Muscle layer of colon (tissue), 2 donors: Measurements from ENCODE around the gene KRTCAP2.
"Not testable (repeated sequence)": the region's sequence is repeated elsewhere in the genome, so short reads cannot be mapped to it uniquely, and the experiment has no call there.

ENCODE experiments used
- H3K27ac ChIP-seq: one replicate; pipeline ENCODE4 v1.7.0; 2013; ENCODE audit warnings: low read depth, mild to moderate bottlenecking, low read length, moderate library complexity
- H3K27me3 ChIP-seq, 2 donors: one replicate each; pipeline ENCODE4 v1.7.0; 2013; ENCODE audit warnings: low read length in 2 of 2, mild to moderate bottlenecking in 2 of 2; ENCODE audit not compliant: insufficient read depth in 2 of 2, control insufficient read depth in 1 of 2
- H3K36me3 ChIP-seq: one replicate; pipeline ENCODE4 v1.7.0; 2013; ENCODE audit warnings: mild to moderate bottlenecking, low read length; ENCODE audit not compliant: insufficient read depth
- H3K4me1 ChIP-seq: one replicate; pipeline ENCODE4 v1.7.0; 2013; ENCODE audit warnings: mild to moderate bottlenecking, low read length; ENCODE audit not compliant: insufficient read depth
- H3K4me3 ChIP-seq, 2 donors: one replicate each; pipeline ENCODE4 v1.7.0; 2013; ENCODE audit warnings: low read length in 2 of 2, low read depth in 1 of 2, mild to moderate bottlenecking in 1 of 2, moderate library complexity in 1 of 2
- H3K9ac ChIP-seq: one replicate; pipeline ENCODE4 v1.7.0; 2013; ENCODE audit warnings: low read length
- H3K9me3 ChIP-seq: one replicate; pipeline ENCODE4 v1.7.0; 2013; ENCODE audit warnings: mild to moderate bottlenecking, low read length
- donor health status: abdominal sarcoma.
- donor health status: Adenocarcinoma of cecum.

KRTCAP2 gene

GRCh38 chr1:155158991-155159390 lies 14.1 kb downstream of the KRTCAP2 start:
- no peak overlapping the region for H3K27ac ChIP-seq
- H3K9me3 ChIP-seq, result no peaks in the 10 kb centered on the region
- no peaks in the 10 kb centered on the region for H3K4me1 ChIP-seq
- H3K27me3 ChIP-seq, result no peaks in the 10 kb centered on the region
- no peak overlapping the region for H3K4me3 ChIP-seq
- H3K9ac ChIP-seq, result no peak overlapping the region
- no peaks in the 10 kb centered on the region for H3K36me3 ChIP-seq

- H3K9ac ChIP-seq, H3K27me3 ChIP-seq, H3K4me1 ChIP-seq, H3K4me3 ChIP-seq, H3K9me3 ChIP-seq, H3K27ac ChIP-seq, H3K36me3 ChIP-seq: not testable (repeated sequence)
Measured at GRCh38 chr1:155155996-155156643, 17.0 kb downstream of the KRTCAP2 start.

GRCh38 chr1:155145491-155145890 lies 27.6 kb downstream of the KRTCAP2 start:
- no peak overlapping the region for H3K4me3 ChIP-seq
- no peak overlapping the region for H3K27ac ChIP-seq
- H3K36me3 ChIP-seq, result no peaks in the 10 kb centered on the region
- no peak overlapping the region for H3K9ac ChIP-seq
- H3K9me3 ChIP-seq, result no peaks in the 10 kb centered on the region
- peaks cover 3% of the 10 kb centered on the region for H3K4me1 ChIP-seq
- H3K27me3 ChIP-seq, result no peaks in the 10 kb centered on the region

- no peaks in the 10 kb centered on the region for H3K9me3 ChIP-seq
- H3K27me3 ChIP-seq, result no peaks in the 10 kb centered on the region
- peaks cover 15% of the 10 kb centered on the region for H3K4me1 ChIP-seq
- H3K36me3 ChIP-seq, result no peaks in the 10 kb centered on the region
- H3K4me3 ChIP-seq, result no peak overlapping the region
- no peak overlapping the region for H3K9ac ChIP-seq
- no peak overlapping the region for H3K27ac ChIP-seq
Measured at GRCh38 chr1:155141749-155142148, 31.4 kb downstream of the KRTCAP2 start.

- Histone ChIP-seq H3K4me1 (peaks cover 17% of the 10 kb centered on the region), H3K36me3 (no peaks in the 10 kb centered on the region), H3K9ac (no peak overlapping the region), H3K4me3 (peak overlapping the region; percentile 81 to 86), H3K9me3 (no peaks in the 10 kb centered on the region), H3K27ac (peak overlapping the region; percentile 88), H3K27me3 (no peaks in the 10 kb centered on the region)
Measured at GRCh38 chr1:155140630-155140953, 32.5 kb downstream of the KRTCAP2 start.

GRCh38 chr1:155139895-155140629 lies 33.0 kb downstream of the KRTCAP2 start, which contains the start of gene DPM3:
Gene DPM3, minus strand, starts transcription at chr1:155140531. Its CDS starts 291 bp downstream, at chr1:155140240.
- H3K9ac ChIP-seq, result peak within 1 kb of the TSS; percentile 79
- H3K4me3 ChIP-seq, result peak within 1 kb of the TSS; percentile 81 to 86
- H3K27me3 ChIP-seq, result no peaks in the 10 kb centered on the region
- H3K4me1 ChIP-seq, result peaks cover 17% of the 10 kb centered on the region
- H3K9me3 ChIP-seq, result no peaks in the 10 kb centered on the region
- no peaks in the 10 kb centered on the region for H3K36me3 ChIP-seq
- H3K27ac ChIP-seq, result peak within 1 kb of the TSS; percentile 88

- Histone ChIP-seq H3K9me3 (no peaks in the 10 kb centered on the region), H3K27ac (peak overlapping the region; percentile 64), H3K4me3 (peak overlapping the region in 1 of 2 donors; percentile 51), H3K9ac (no peak overlapping the region), H3K4me1 (peaks cover 27% of the 10 kb centered on the region), H3K36me3 (peaks cover 20% of the 10 kb centered on the region), H3K27me3 (no peaks in the 10 kb centered on the region)
Measured at GRCh38 chr1:155137154-155137949, 35.8 kb downstream of the KRTCAP2 start.

- Histone ChIP-seq H3K27me3 (no peaks in the 10 kb centered on the region), H3K4me3 (peak overlapping the region in 1 of 2 donors; percentile 51), H3K27ac (peak overlapping the region; percentile 64), H3K9me3 (no peaks in the 10 kb centered on the region), H3K4me1 (peaks cover 27% of the 10 kb centered on the region), H3K36me3 (peaks cover 23% of the 10 kb centered on the region), H3K9ac (no peak overlapping the region)
Measured at GRCh38 chr1:155136748-155137147, 36.4 kb downstream of the KRTCAP2 start.

GRCh38 chr1:155135415-155136028 lies 37.6 kb downstream of the KRTCAP2 start, which contains the start of gene SLC50A1:
Gene SLC50A1, plus strand, starts transcription at chr1:155135852. Its CDS starts 60 bp downstream, at chr1:155135912.
- H3K4me1 ChIP-seq, result peaks cover 30% of the 10 kb centered on the region

GRCh38 chr1:155134880-155135414 lies 38.2 kb downstream of the KRTCAP2 start:
- no peaks in the 10 kb centered on the region for H3K27me3 ChIP-seq
- peak overlapping the region; percentile 62 for H3K27ac ChIP-seq
- peaks cover 27% of the 10 kb centered on the region for H3K36me3 ChIP-seq
- H3K4me1 ChIP-seq, result peaks cover 35% of the 10 kb centered on the region
- H3K4me3 ChIP-seq, result peak overlapping the region; percentile 34 to 86
- no peaks in the 10 kb centered on the region for H3K9me3 ChIP-seq
- peak overlapping the region; percentile 98 for H3K9ac ChIP-seq

More at GRCh38 chr1:155135415-155136028, 37.6 kb downstream of the KRTCAP2 start, which contains the start of gene SLC50A1:
- peak within 1 kb of the TSS; percentile 34 to 86 for H3K4me3 ChIP-seq
- H3K27ac ChIP-seq, result peak within 1 kb of the TSS; percentile 64
- H3K9ac ChIP-seq, result peak within 1 kb of the TSS; percentile 98
- H3K27me3 ChIP-seq, result no peaks in the 10 kb centered on the region
- H3K36me3 ChIP-seq, result peaks cover 27% of the 10 kb centered on the region
- no peaks in the 10 kb centered on the region for H3K9me3 ChIP-seq
